ENCODE data around the gene UBA7.
"Not testable (repeated sequence)": the region's sequence is repeated elsewhere in the genome, so short reads cannot be mapped to it uniquely, and the experiment has no call there.

The UBA7 gene

GRCh38 chr3:49786357-49787181 lies 27.2 kb downstream of the UBA7 start, which contains the start of gene IP6K1:
TSS of gene IP6K1 (minus strand) at chr3:49786542. CDS start at chr3:49748040, 38,502 bp downstream.
- peak; percentile 100 for DNase-seq (ENCODE audit: low read depth in 2 of 2)

- DNase-seq (ENCODE audit: low read depth in 2 of 2): peak in 1 of 2 donors; percentile 11
Measured at GRCh38 chr3:49785565-49786356, 28.0 kb downstream of the UBA7 start.

- not testable (repeated sequence) for DNase-seq (ENCODE audit: low read depth in 2 of 2)
Measured at GRCh38 chr3:49782277-49782676, 31.5 kb downstream of the UBA7 start.

GRCh38 chr3:49781415-49782199 lies 32.1 kb downstream of the UBA7 start:
- DNase-seq (ENCODE audit: low read depth in 2 of 2): no peak

GRCh38 chr3:49780975-49781365 lies 32.8 kb downstream of the UBA7 start:
- not testable (repeated sequence) for DNase-seq (ENCODE audit: low read depth in 2 of 2)

- no peak for DNase-seq (ENCODE audit: low read depth in 2 of 2)
Measured at GRCh38 chr3:49780080-49780974, 33.4 kb downstream of the UBA7 start.

- no peak for DNase-seq (ENCODE audit: low read depth in 2 of 2)
Measured at GRCh38 chr3:49779358-49780079, 34.2 kb downstream of the UBA7 start.

GRCh38 chr3:49776101-49776500 lies 37.7 kb downstream of the UBA7 start:
- not testable (repeated sequence) for DNase-seq (ENCODE audit: low read depth in 2 of 2)

GRCh38 chr3:49775538-49775937 lies 38.2 kb downstream of the UBA7 start:
- no peak for DNase-seq (ENCODE audit: low read depth in 2 of 2)

GRCh38 chr3:49772703-49773102 lies 41.0 kb downstream of the UBA7 start:
- DNase-seq (ENCODE audit: low read depth in 2 of 2): no peak

- DNase-seq (ENCODE audit: low read depth in 2 of 2): no peak
Measured at GRCh38 chr3:49771340-49771938, 42.3 kb downstream of the UBA7 start.

GRCh38 chr3:49769926-49770325 lies 43.8 kb downstream of the UBA7 start:
- DNase-seq (ENCODE audit: low read depth in 2 of 2): no peak

GRCh38 chr3:49769286-49769915 lies 44.4 kb downstream of the UBA7 start:
- DNase-seq (ENCODE audit: low read depth in 2 of 2): no peak

- DNase-seq (ENCODE audit: low read depth in 2 of 2): no peak
Measured at GRCh38 chr3:49763981-49764380, 49.8 kb downstream of the UBA7 start.

GRCh38 chr3:49761661-49762060 lies 52.1 kb downstream of the UBA7 start:
- no peak for DNase-seq (ENCODE audit: low read depth in 2 of 2)

- no peak for DNase-seq (ENCODE audit: low read depth in 2 of 2)
Measured at GRCh38 chr3:49759226-49759625, 54.5 kb downstream of the UBA7 start.

- DNase-seq (ENCODE audit: low read depth in 2 of 2): no peak
Measured at GRCh38 chr3:49757197-49757596, 56.6 kb downstream of the UBA7 start.

GRCh38 chr3:49756036-49756435 lies 57.7 kb downstream of the UBA7 start:
- no peak for DNase-seq (ENCODE audit: low read depth in 2 of 2)
